Amniotic epithelial cell (primary cell): ENCODE data around the gene ST3GAL3.

Experiments used
- DNase-seq: peaks from one replicate; pipeline ENCODE4 v3.0.0-alpha.2; 2010; ENCODE audit warnings: low read depth

Gene ST3GAL3

GRCh38 chr1:43914576-43915525 lies 207.5 kb downstream of the ST3GAL3 start:
- DNase-seq = no peak

GRCh38 chr1:43919906-43920305 lies 212.6 kb downstream of the ST3GAL3 start:
- no peak for DNase-seq

- DNase-seq = no peak
Measured at GRCh38 chr1:43921022-43921421, 213.7 kb downstream of the ST3GAL3 start.

GRCh38 chr1:43924516-43924915 lies 217.2 kb downstream of the ST3GAL3 start:
- DNase-seq = no peak

GRCh38 chr1:43925846-43926245 lies 218.5 kb downstream of the ST3GAL3 start:
- no peak for DNase-seq

GRCh38 chr1:43930168-43930948 lies 223.0 kb downstream of the ST3GAL3 start:
- DNase-seq = no peak

- DNase-seq = no peak
Measured at GRCh38 chr1:43930949-43931275, 223.6 kb downstream of the ST3GAL3 start.

- no peak for DNase-seq
Measured at GRCh38 chr1:43931711-43932660, 224.7 kb downstream of the ST3GAL3 start.

GRCh38 chr1:43932786-43933385 lies 225.6 kb downstream of the ST3GAL3 start:
- DNase-seq = peak; percentile 40

- DNase-seq = no peak
Measured at GRCh38 chr1:43933386-43934100, 226.2 kb downstream of the ST3GAL3 start, which contains the start of gene ARTN. Gene ARTN (plus strand): TSS chr1:43933801. CDS start chr1:43935657, 1,856 bp downstream.

GRCh38 chr1:43934101-43934985 lies 227.0 kb downstream of the ST3GAL3 start:
- DNase-seq = peak; percentile 37

GRCh38 chr1:43934986-43935324 lies 227.6 kb downstream of the ST3GAL3 start:
- DNase-seq = no peak

- DNase-seq = no peak
Measured at GRCh38 chr1:43935711-43936427, 228.5 kb downstream of the ST3GAL3 start.

GRCh38 chr1:43936431-43937151 lies 229.3 kb downstream of the ST3GAL3 start:
- DNase-seq = no peak

- no peak for DNase-seq
Measured at GRCh38 chr1:43937179-43937865, 230.0 kb downstream of the ST3GAL3 start.

- DNase-seq = no peak
Measured at GRCh38 chr1:43938383-43938782, 231.0 kb downstream of the ST3GAL3 start.

- no peak for DNase-seq
Measured at GRCh38 chr1:43938892-43939587, 231.7 kb downstream of the ST3GAL3 start.
